ENCODE results near the gene NSG2. TPM values are rescaled to one million over a fixed set of nuclear protein-coding genes. Genes with fewer than 3 reads are reported as not detected.
"Not testable (repeated sequence)": the region's sequence is repeated elsewhere in the genome, so short reads cannot be mapped to it uniquely, and the experiment has no call there.

NSG2 gene
- total and polyA plus RNA-seq, 3 experiments from 2014 or later = not detected

DNA sequence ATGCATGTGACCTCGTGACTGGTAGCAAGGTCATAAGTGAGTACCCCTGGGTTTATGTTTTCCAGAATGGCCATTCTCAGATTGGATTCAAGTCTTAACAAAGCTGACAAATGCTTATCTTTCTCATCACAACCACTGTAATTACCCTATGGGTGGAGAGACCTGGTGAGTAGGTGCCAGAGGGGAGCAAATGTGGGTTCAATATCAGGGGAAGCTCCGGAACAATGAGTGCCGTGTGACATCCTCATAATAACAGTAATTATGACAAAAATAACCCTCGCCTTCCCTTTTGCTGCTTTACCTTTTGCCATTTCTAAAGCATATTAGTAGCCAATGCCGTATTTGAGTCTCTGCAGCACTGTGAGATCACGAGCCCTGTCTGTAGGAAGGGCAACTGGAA, 95.9 kb downstream of the NSG2 start:
- POLR2A ChIA-PET = no interaction called here
- Histone ChIP-seq H3K4me3 (ENCODE audit: low read length) (no peak overlapping the region), H3K4me1 (ENCODE audit: insufficient read depth, low read length) (no peaks in the 10 kb centered on the region), H3K27ac (ENCODE audit: low read depth, low read length) (no peak overlapping the region), H3K9me3 (ENCODE audit: low read length) (no peaks in the 10 kb centered on the region), H3K27me3 (ENCODE audit: insufficient read depth, low read length, poor library complexity, severe bottlenecking) (no peaks in the 10 kb centered on the region), H3K36me3 (ENCODE audit: insufficient read depth, low read length) (no peaks in the 10 kb centered on the region)
- Mint-ChIP-seq H3K4me3 (no peak overlapping the region), H3K36me3 (no peaks in the 10 kb centered on the region), H3K27me3 (peaks cover 0 to 8% of the 10 kb centered on the region in 2 donors), H3K4me1 (no peaks in the 10 kb centered on the region), H3K9me3 (peaks cover 0 to 12% (median 0%) of the 10 kb centered on the region in 5 donors), H3K27ac (peak overlapping the region in 1 of 8 donors; percentile 12)
- CTCF ChIA-PET = no interaction called here
- no peak for DNase-seq

GRCh38 chr5:174145091-174145490, 99.6 kb downstream of the NSG2 start:
- no peak overlapping the region for H3K27ac Mint-ChIP-seq

GRCh38 chr5:174145821-174146220, 100.3 kb downstream of the NSG2 start:
- Histone ChIP-seq H3K27ac (ENCODE audit: low read depth, low read length) (no peak overlapping the region), H3K36me3 (ENCODE audit: insufficient read depth, low read length) (no peaks in the 10 kb centered on the region), H3K9me3 (ENCODE audit: low read length) (no peaks in the 10 kb centered on the region), H3K27me3 (ENCODE audit: insufficient read depth, low read length, poor library complexity, severe bottlenecking) (no peaks in the 10 kb centered on the region), H3K4me3 (ENCODE audit: low read length) (no peak overlapping the region), H3K4me1 (ENCODE audit: insufficient read depth, low read length) (no peaks in the 10 kb centered on the region)
- Mint-ChIP-seq H3K4me1 (no peaks in the 10 kb centered on the region), H3K27ac (no peak overlapping the region), H3K36me3 (no peaks in the 10 kb centered on the region), H3K9me3 (peaks cover 0 to 6% (median 0%) of the 10 kb centered on the region in 5 donors), H3K4me3 (no peak overlapping the region), H3K27me3 (peaks cover 9 to 11% of the 10 kb centered on the region in 2 donors)
- no peak for DNase-seq
- POLR2A ChIA-PET = no interaction called here
- CTCF ChIA-PET = no interaction called here

More at GRCh38 chr5:174145091-174145490, 99.6 kb downstream of the NSG2 start:
- Mint-ChIP-seq H3K27me3 (peaks cover 9 to 14% of the 10 kb centered on the region in 2 donors), H3K9me3 (peaks cover 0 to 7% (median 0%) of the 10 kb centered on the region in 5 donors), H3K4me3 (no peak overlapping the region), H3K4me1 (no peaks in the 10 kb centered on the region), H3K36me3 (no peaks in the 10 kb centered on the region)
- no peak for DNase-seq
- H3K9me3 ChIP-seq (ENCODE audit: low read length) = no peaks in the 10 kb centered on the region
- ChIA-PET CTCF (no interaction called here), POLR2A (no interaction called here)
- no peaks in the 10 kb centered on the region for H3K4me1 ChIP-seq (ENCODE audit: insufficient read depth, low read length)
- H3K27ac ChIP-seq (ENCODE audit: low read depth, low read length) = no peak overlapping the region
- H3K36me3 ChIP-seq (ENCODE audit: insufficient read depth, low read length) = no peaks in the 10 kb centered on the region
- H3K27me3 ChIP-seq (ENCODE audit: insufficient read depth, low read length, poor library complexity, severe bottlenecking) = no peaks in the 10 kb centered on the region
- no peak overlapping the region for H3K4me3 ChIP-seq (ENCODE audit: low read length)

GRCh38 chr5:174146556-174146955, 101.0 kb downstream of the NSG2 start:
- POLR2A ChIA-PET = no interaction called here
- no peaks in the 10 kb centered on the region for H3K9me3 ChIP-seq (ENCODE audit: low read length)
- no peaks in the 10 kb centered on the region for H3K36me3 ChIP-seq (ENCODE audit: insufficient read depth, low read length)
- Mint-ChIP-seq H3K4me1 (no peaks in the 10 kb centered on the region), H3K27ac (no peak overlapping the region), H3K4me3 (no peak overlapping the region), H3K27me3 (peaks cover 9 to 11% of the 10 kb centered on the region in 2 donors), H3K9me3 (peaks cover 0 to 6% (median 0%) of the 10 kb centered on the region in 5 donors), H3K36me3 (no peaks in the 10 kb centered on the region)
- H3K4me1 ChIP-seq (ENCODE audit: insufficient read depth, low read length) = no peaks in the 10 kb centered on the region
- no peak overlapping the region for H3K27ac ChIP-seq (ENCODE audit: low read depth, low read length)
- CTCF ChIA-PET = no interaction called here
- DNase-seq = no peak
- no peaks in the 10 kb centered on the region for H3K27me3 ChIP-seq (ENCODE audit: insufficient read depth, low read length, poor library complexity, severe bottlenecking)
- H3K4me3 ChIP-seq (ENCODE audit: low read length) = no peak overlapping the region

- peaks cover 9 to 11% of the 10 kb centered on the region in 2 donors for H3K27me3 Mint-ChIP-seq
- CTCF ChIA-PET; H3K9me3 Mint-ChIP-seq; H3K9me3 ChIP-seq (ENCODE audit: low read length); H3K27ac Mint-ChIP-seq; DNase-seq; POLR2A ChIA-PET; H3K36me3 ChIP-seq (ENCODE audit: insufficient read depth, low read length); H3K27ac ChIP-seq (ENCODE audit: low read depth, low read length); H3K36me3 Mint-ChIP-seq; H3K27me3 ChIP-seq (ENCODE audit: insufficient read depth, low read length, poor library complexity, severe bottlenecking); H3K4me3 ChIP-seq (ENCODE audit: low read length); H3K4me1 Mint-ChIP-seq; H3K4me3 Mint-ChIP-seq; H3K4me1 ChIP-seq (ENCODE audit: insufficient read depth, low read length): not testable (repeated sequence)
These were observed 101.5 kb downstream of the NSG2 start for GRCh38 chr5:174147012-174147411.

DNA sequence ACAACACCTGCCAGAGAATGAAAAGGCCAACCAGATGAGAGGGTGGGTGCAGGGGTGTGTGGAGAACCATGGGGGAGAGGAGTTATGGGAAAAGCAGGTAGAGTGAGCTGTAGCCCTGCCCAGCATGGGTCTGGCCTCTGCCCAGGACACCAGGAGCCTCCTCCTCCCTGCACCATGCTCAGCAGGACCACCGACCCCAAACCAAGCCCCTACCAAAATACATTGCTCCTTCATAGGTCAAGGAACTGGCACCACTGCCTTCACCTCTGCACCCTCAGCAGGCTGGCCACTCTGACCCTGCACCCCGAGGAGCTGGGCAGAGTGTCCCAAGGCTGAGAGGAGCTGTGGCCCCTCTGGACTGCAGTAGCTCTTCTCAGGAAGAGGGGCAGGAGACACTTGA, 102.0 kb downstream of the NSG2 start:
- no peak overlapping the region for H3K27ac ChIP-seq (ENCODE audit: low read depth, low read length)
- H3K4me1 ChIP-seq (ENCODE audit: insufficient read depth, low read length) = no peaks in the 10 kb centered on the region
- Mint-ChIP-seq H3K27ac (no peak overlapping the region), H3K36me3 (no peaks in the 10 kb centered on the region), H3K4me3 (no peak overlapping the region), H3K9me3 (peaks cover 0 to 8% (median 0%) of the 10 kb centered on the region in 5 donors), H3K4me1 (no peaks in the 10 kb centered on the region), H3K27me3 (peaks cover 9 to 14% of the 10 kb centered on the region in 2 donors)
- ChIA-PET CTCF (no interaction called here), POLR2A (no interaction called here)
- H3K36me3 ChIP-seq (ENCODE audit: insufficient read depth, low read length) = no peaks in the 10 kb centered on the region
- no peak overlapping the region for H3K4me3 ChIP-seq (ENCODE audit: low read length)
- no peak for DNase-seq
- no peaks in the 10 kb centered on the region for H3K27me3 ChIP-seq (ENCODE audit: insufficient read depth, low read length, poor library complexity, severe bottlenecking)
- no peaks in the 10 kb centered on the region for H3K9me3 ChIP-seq (ENCODE audit: low read length)

- no peak for DNase-seq
- H3K4me3 Mint-ChIP-seq = no peak overlapping the region
These were observed 103.2 kb downstream of the NSG2 start for GRCh38 chr5:174148721-174149120.

DNA sequence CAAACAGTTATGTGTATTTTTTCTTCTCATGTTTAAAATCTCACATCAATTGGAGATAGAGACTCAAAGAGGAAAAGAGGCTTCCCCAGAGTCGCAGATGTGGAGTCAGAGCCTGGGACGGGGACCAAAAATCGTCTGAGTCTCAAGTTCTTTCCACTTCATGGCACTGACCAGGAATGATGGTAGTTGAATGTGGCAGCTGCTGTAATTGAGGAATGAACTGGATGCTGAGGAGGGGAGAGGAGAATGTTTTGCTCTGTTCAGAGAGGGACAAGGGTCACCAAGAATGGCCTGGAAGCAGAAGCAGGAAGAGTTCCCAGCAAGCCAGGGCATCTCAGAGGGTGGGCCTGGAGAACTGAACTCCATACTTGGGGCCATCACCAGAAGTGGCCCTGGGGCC, 103.9 kb downstream of the NSG2 start:
- Mint-ChIP-seq H3K9me3 (peaks cover 0 to 7% (median 2%) of the 10 kb centered on the region in 5 donors), H3K27ac (no peak overlapping the region), H3K36me3 (no peaks in the 10 kb centered on the region), H3K4me1 (no peaks in the 10 kb centered on the region), H3K27me3 (peaks cover 9 to 10% of the 10 kb centered on the region in 2 donors), H3K4me3 (no peak overlapping the region)
- H3K9me3 ChIP-seq (ENCODE audit: low read length) = no peaks in the 10 kb centered on the region
- POLR2A ChIA-PET = no interaction called here
- no peaks in the 10 kb centered on the region for H3K27me3 ChIP-seq (ENCODE audit: insufficient read depth, low read length, poor library complexity, severe bottlenecking)
- no peak overlapping the region for H3K27ac ChIP-seq (ENCODE audit: low read depth, low read length)
- no peaks in the 10 kb centered on the region for H3K36me3 ChIP-seq (ENCODE audit: insufficient read depth, low read length)
- no peak for DNase-seq
- no peak overlapping the region for H3K4me3 ChIP-seq (ENCODE audit: low read length)
- no peaks in the 10 kb centered on the region for H3K4me1 ChIP-seq (ENCODE audit: insufficient read depth, low read length)
- CTCF ChIA-PET = no interaction called here

More at GRCh38 chr5:174148721-174149120, 103.2 kb downstream of the NSG2 start:
- Mint-ChIP-seq H3K27ac (no peak overlapping the region), H3K36me3 (no peaks in the 10 kb centered on the region), H3K9me3 (peaks cover 0 to 5% (median 0%) of the 10 kb centered on the region in 5 donors), H3K27me3 (peaks cover 9 to 14% of the 10 kb centered on the region in 2 donors), H3K4me1 (no peaks in the 10 kb centered on the region)
- H3K27me3 ChIP-seq (ENCODE audit: insufficient read depth, low read length, poor library complexity, severe bottlenecking) = no peaks in the 10 kb centered on the region
- H3K4me1 ChIP-seq (ENCODE audit: insufficient read depth, low read length) = no peaks in the 10 kb centered on the region
- no peak overlapping the region for H3K4me3 ChIP-seq (ENCODE audit: low read length)
- H3K27ac ChIP-seq (ENCODE audit: low read depth, low read length) = no peak overlapping the region
- no peaks in the 10 kb centered on the region for H3K9me3 ChIP-seq (ENCODE audit: low read length)
- ChIA-PET POLR2A (no interaction called here), CTCF (no interaction called here)
- no peaks in the 10 kb centered on the region for H3K36me3 ChIP-seq (ENCODE audit: insufficient read depth, low read length)

DNA sequence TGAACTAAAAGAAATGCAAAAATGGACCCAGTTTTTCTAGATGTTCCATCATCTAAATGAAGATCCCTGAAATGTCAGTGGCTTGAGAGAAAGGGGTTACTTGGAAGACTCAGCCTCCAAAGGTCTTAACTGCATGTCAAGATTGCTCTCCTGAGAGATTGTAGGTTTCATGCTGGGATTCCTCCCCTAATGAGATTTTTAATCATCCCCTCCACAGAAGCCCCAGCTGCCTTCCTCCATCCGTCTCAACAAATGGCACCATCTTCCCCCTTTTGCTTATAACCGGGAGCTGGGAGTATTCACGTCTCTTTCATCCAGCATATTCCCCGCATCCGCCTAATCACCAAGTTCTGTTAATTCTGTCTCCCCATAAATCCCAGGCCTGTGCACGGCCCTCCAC, 104.5 kb downstream of the NSG2 start:
- no peak overlapping the region for H3K27ac ChIP-seq (ENCODE audit: low read depth, low read length)

More for the DNA sequence above, 104.5 kb downstream of the NSG2 start:
- no peaks in the 10 kb centered on the region for H3K4me1 ChIP-seq (ENCODE audit: insufficient read depth, low read length)
- no peaks in the 10 kb centered on the region for H3K9me3 ChIP-seq (ENCODE audit: low read length)
- Mint-ChIP-seq H3K36me3 (no peaks in the 10 kb centered on the region), H3K27ac (no peak overlapping the region), H3K27me3 (peaks cover 9 to 10% of the 10 kb centered on the region in 2 donors), H3K4me3 (no peak overlapping the region), H3K9me3 (peaks cover 5 to 12% (median 6%) of the 10 kb centered on the region in 5 donors), H3K4me1 (no peaks in the 10 kb centered on the region)
- no peaks in the 10 kb centered on the region for H3K36me3 ChIP-seq (ENCODE audit: insufficient read depth, low read length)
- CTCF ChIA-PET = no interaction called here
- no peak overlapping the region for H3K4me3 ChIP-seq (ENCODE audit: low read length)
- no peak for DNase-seq
- POLR2A ChIA-PET = no interaction called here
- no peaks in the 10 kb centered on the region for H3K27me3 ChIP-seq (ENCODE audit: insufficient read depth, low read length, poor library complexity, severe bottlenecking)

Data from CD8-positive, alpha-beta memory T cell (primary cell).